NB4 (cell line): ENCODE measurements around the gene GRIA1.

Experiments
- DNase-seq: peaks from one replicate; pipeline ENCODE4 v3.0.0; 2010; ENCODE audit warnings: low read depth
- H3K4me3 ChIP-seq: one replicate; pipeline ENCODE4 v1.5.1; 2011; ENCODE audit warnings: mild to moderate bottlenecking, low read depth, low read length, moderate library complexity
- MYC ChIP-seq: IDR thresholded peaks from 2 replicates; pipeline ENCODE4 v1.6.1; 2011; ENCODE audit warnings: low read depth, low read length
- POLR2A ChIP-seq: IDR thresholded peaks from 2 replicates; pipeline ENCODE4 v1.6.1; 2011; ENCODE audit warnings: mild to moderate bottlenecking; ENCODE audit not compliant: insufficient read length; ENCODE audit errors: extremely low read depth
- TF ChIP-seq, protein P1 (sequence below): IDR thresholded peaks from 2 replicates; pipeline ENCODE4 v1.6.1; 2011; ENCODE audit warnings: low read depth, low read length
- TF ChIP-seq, protein P2 (sequence below): IDR thresholded peaks from one replicate; pipeline ENCODE4 v1.5.1; 2012; ENCODE audit warnings: low read depth, low read length

The GRIA1 gene

DNA sequence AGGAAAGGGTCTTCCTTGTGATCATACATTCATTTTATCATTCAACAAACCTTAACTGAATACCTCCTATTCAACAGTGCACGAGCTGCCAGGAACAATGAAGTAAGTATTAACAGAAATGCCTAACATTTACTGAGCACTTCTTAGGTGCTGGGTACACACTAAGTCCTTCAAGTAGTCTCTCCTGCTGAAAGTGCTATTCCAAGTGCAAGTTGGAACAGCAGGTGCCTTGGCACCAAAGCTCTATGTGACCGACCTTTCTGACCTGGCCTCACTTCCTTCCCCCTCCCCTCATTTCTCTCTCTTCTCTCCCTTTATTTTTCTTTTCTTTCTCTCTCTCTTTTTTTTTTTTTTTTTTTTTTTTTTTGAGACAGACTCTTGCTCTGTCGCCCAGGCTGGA lies 94.5 kb downstream of the GRIA1 start:
- H3K4me3 ChIP-seq: no peak overlapping the region
- TF ChIP-seq POLR2A (no peak), MYC (no peak)
- TF ChIP-seq, protein P1, sequence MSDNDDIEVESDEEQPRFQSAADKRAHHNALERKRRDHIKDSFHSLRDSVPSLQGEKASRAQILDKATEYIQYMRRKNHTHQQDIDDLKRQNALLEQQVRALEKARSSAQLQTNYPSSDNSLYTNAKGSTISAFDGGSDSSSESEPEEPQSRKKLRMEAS: no peak
- TF ChIP-seq, protein P2, sequence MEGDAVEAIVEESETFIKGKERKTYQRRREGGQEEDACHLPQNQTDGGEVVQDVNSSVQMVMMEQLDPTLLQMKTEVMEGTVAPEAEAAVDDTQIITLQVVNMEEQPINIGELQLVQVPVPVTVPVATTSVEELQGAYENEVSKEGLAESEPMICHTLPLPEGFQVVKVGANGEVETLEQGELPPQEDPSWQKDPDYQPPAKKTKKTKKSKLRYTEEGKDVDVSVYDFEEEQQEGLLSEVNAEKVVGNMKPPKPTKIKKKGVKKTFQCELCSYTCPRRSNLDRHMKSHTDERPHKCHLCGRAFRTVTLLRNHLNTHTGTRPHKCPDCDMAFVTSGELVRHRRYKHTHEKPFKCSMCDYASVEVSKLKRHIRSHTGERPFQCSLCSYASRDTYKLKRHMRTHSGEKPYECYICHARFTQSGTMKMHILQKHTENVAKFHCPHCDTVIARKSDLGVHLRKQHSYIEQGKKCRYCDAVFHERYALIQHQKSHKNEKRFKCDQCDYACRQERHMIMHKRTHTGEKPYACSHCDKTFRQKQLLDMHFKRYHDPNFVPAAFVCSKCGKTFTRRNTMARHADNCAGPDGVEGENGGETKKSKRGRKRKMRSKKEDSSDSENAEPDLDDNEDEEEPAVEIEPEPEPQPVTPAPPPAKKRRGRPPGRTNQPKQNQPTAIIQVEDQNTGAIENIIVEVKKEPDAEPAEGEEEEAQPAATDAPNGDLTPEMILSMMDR: no peak
- no peak for DNase-seq

DNA sequence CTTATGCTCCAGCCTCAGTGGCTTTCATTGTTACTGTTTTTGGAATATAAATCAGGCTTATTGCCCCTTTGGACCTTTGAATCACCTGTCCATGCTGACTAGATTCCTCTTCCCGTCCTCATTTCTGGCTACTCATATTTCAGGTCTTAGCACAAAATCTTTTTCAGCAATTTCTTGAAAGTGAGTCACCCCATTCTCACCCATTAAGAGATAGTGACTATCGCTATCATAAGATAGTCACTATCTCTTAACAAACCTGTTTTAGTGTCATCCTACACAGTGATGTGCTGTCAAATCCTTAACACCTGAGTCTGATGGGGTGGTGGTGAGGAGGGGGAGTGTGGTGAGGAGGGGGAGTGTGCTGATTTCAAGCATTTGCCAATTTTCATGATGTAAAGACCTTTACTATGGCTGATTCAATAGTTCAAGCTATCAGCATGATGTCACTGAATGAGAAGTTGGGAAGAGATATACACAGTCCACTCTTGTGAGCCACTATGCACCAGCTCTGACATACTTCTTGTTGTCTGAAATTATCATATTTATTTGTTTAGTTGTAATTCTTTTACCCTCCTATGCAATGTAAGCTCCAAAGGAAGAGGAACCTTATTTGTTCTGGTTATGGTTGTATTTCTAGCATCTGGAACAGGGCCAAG lies 95.3 kb downstream of the GRIA1 start:
- H3K4me3 ChIP-seq: no peak overlapping the region
- TF ChIP-seq, protein P2: no peak
- no peak for TF ChIP-seq MYC
- no peak for TF ChIP-seq POLR2A
- TF ChIP-seq, protein P1: no peak
- DNase-seq: no peak

DNA sequence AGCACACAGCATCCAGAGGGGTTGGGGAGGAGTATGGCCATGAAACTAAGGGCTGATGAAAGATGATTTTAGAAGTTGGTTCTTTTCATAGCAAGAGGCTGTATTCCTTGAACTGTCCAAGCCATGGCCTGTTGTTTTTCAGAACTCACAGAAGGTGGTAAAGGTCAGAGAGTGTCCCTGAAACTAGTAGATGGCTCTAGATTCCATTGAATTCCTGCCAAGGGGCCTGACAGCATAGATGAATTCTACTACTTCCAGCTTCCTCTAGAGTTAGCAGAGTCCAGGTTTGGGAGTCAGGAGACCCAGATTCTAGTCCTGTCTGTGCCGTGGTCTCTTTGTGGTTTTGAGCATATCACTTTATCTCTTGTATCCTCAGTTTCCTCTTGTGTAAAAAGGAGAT lies 101.6 kb downstream of the GRIA1 start:
- no peak for DNase-seq
- H3K4me3 ChIP-seq: no peak overlapping the region
- TF ChIP-seq POLR2A: no peak
- TF ChIP-seq MYC: no peak
- TF ChIP-seq, protein P2: no peak
- TF ChIP-seq, protein P1: no peak

- DNase-seq: no peak
- no peak for TF ChIP-seq POLR2A
- TF ChIP-seq, protein P1: no peak
- TF ChIP-seq, protein P2: no peak
- TF ChIP-seq MYC: no peak
- no peak overlapping the region for H3K4me3 ChIP-seq
These were observed 104.3 kb downstream of the GRIA1 start for GRCh38 chr5:153594785-153595184.

DNA sequence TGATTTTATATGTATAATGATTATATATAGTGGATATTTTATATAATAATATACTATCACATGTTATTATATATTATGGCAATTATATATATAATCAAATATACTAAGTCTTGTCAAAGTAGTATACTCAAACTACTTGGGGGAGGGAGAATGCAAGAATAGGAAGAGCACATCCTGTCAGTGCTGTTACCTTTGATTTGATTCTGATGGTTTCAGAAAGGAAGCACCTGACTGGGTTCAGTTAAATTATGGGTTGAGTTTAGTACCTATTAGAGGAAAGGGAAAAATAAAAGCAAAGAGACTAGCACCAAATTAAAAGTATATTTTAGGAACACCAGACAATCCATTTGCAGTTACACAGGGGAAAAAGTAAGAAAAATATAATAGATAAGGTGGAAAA lies 107.6 kb downstream of the GRIA1 start:
- no peak for DNase-seq
- no peak overlapping the region for H3K4me3 ChIP-seq

More for the DNA sequence above, 107.6 kb downstream of the GRIA1 start:
- TF ChIP-seq MYC: no peak
- TF ChIP-seq, protein P1: no peak
- TF ChIP-seq, protein P2: no peak
- no peak for TF ChIP-seq POLR2A
